GM18951 (cell line): ENCODE results near the gene PPP1R13B.
"Not testable (repeated sequence)": the region's sequence is repeated elsewhere in the genome, so short reads cannot be mapped to it uniquely, and the experiment has no call there.

Experiments
- POLR2A ChIP-seq: IDR thresholded peaks from 4 replicates; pipeline ENCODE4 v1.6.1; 2011; ENCODE audit warnings: mild to moderate bottlenecking; ENCODE audit not compliant: insufficient read length, insufficient read depth; ENCODE audit errors: extremely low read depth
- in situ Hi-C: fragments of 300-500 bp; cut with MboI; formaldehyde crosslinking; loops from one replicate; pipeline ENCODE4 v1.12.0; 2022; ENCODE audit warnings: low sequenced_read_pairs, mixed read lengths, inconsistent platforms; ENCODE audit not compliant: unreplicated experiment

Gene PPP1R13B

GRCh38 chr14:103846543-103847450 is 578 bp downstream of the PPP1R13B start:
- in situ Hi-C loops: no loop called here
- no peak for TF ChIP-seq POLR2A

- in situ Hi-C loops: no loop called here
- no peak for TF ChIP-seq POLR2A
These were observed 1.3 kb downstream of the PPP1R13B start for GRCh38 chr14:103846097-103846496.

- in situ Hi-C loops: no loop called here
- no peak for TF ChIP-seq POLR2A
These were observed 2.0 kb downstream of the PPP1R13B start for GRCh38 chr14:103845327-103845726.

- in situ Hi-C loops: not testable (repeated sequence)
These were observed 6.1 kb downstream of the PPP1R13B start for GRCh38 chr14:103841265-103841664.

GRCh38 chr14:103840014-103840413 is 7.4 kb downstream of the PPP1R13B start:
- in situ Hi-C loops: no loop called here
- no peak for TF ChIP-seq POLR2A

GRCh38 chr14:103839579-103839978 is 7.8 kb downstream of the PPP1R13B start:
- no peak for TF ChIP-seq POLR2A
- in situ Hi-C loops: no loop called here

- in situ Hi-C loops: no loop called here
- TF ChIP-seq POLR2A: no peak
These were observed 9.3 kb downstream of the PPP1R13B start for GRCh38 chr14:103838117-103838516.

GRCh38 chr14:103836976-103837725 is 10.2 kb downstream of the PPP1R13B start:
- in situ Hi-C loops: no loop called here
- no peak for TF ChIP-seq POLR2A

GRCh38 chr14:103834956-103835355 is 12.4 kb downstream of the PPP1R13B start:
- no peak for TF ChIP-seq POLR2A
- in situ Hi-C loops: no loop called here

- in situ Hi-C loops: no loop called here
- TF ChIP-seq POLR2A: no peak
These were observed 13.7 kb downstream of the PPP1R13B start for GRCh38 chr14:103833711-103834110.

GRCh38 chr14:103832046-103832445 is 15.3 kb downstream of the PPP1R13B start:
- TF ChIP-seq POLR2A: no peak
- in situ Hi-C loops: no loop called here

GRCh38 chr14:103830511-103831270 is 16.7 kb downstream of the PPP1R13B start:
- no peak for TF ChIP-seq POLR2A
- in situ Hi-C loops: no loop called here

- TF ChIP-seq POLR2A: no peak
- in situ Hi-C loops: no loop called here
These were observed 18.9 kb downstream of the PPP1R13B start for GRCh38 chr14:103828315-103828967.
